NCI-H526 treated with DMSO at 0.1 percent for 48 hours (cell line): ENCODE results near the gene TIAM2.
"Not testable (repeated sequence)": the region's sequence is repeated elsewhere in the genome, so short reads cannot be mapped to it uniquely, and the experiment has no call there.

Experiments
- DNase-seq: peaks from one replicate; lab custom pipeline; 2025; lab: John Stamatoyannopoulos, UW

The TIAM2 gene

DNA sequence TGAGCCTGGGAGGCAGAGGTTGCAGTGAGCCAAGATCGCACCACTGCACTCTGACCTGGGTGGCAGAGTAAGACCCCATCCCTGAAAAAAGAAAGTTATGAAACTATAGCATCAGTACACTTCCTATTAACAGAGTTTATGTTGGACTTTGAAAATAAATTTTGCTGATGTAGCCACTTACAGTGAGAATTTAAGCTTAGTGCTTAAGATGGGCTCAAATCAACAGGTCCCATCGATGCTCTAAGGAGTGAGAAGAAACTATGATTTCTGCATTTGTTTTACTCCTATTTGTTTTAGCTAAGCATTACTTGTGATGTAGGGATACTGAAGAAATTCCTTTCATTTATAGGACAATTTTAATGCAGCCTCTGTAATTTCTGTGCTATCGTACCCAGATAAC lies 175.4 kb downstream of the TIAM2 start:
- DNase-seq, result no peak

DNA sequence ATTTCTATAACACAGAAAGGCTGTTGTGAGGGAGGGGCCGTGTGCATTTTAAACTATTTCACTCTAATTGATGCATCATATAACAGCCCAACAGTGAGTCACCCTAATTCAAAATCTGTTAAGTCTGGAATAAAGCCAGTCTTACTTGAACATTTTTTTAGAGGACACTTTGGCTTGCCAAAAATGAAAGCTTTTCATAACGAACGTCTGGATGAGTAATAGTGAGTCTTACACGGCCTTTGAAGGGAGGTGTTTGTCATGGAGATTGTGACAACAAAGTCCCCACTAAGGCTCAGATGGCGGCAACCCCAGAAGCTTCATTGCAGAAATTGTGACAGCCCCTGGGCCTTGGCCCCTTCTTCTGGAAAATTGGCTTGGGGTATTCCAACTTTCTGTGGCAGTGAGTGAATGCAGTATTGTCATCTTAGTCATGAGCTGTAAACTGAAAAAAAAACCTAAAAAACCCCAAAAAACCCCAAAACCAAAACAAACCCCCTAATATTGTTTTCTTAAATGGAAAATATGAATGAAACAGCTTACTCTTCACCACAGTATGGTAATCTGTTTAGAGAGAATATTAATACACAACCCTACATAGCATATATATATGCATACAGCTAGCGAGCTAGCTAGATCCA lies 176.1 kb downstream of the TIAM2 start:
- DNase-seq, result no peak

DNA sequence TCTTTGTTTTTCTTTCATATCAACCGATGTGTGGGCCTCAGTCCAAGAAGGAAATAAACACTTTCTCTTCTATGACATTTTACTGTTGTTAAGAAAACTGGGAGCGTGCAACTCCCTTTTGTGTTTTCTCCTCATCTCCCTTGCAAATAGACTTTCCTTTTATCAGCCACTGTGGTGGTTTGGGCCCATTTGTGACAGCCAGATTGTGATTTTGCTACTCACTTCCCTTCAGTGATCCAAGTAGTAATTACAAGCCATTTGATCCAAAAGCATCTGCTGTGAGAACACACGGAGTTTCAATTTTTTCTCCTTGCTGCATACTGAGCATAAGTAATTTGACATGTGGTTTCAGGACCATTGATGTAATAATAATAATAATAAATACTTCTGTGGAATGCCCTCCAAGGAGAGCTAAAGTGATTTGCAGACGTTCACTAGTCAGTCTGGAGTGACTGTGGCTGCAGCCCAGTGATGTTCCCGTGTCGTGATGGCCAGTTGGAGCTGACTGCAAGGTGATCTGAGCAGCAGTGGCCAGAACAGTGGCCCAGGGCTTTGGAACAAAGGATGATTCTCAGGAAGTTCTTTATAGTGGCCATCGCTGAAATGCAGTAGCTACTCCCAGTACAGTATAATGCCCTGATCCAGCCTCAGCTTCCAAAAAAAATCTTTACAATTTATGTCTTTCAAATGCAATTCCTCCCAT lies 176.8 kb downstream of the TIAM2 start:
- DNase-seq, result no peak

DNA sequence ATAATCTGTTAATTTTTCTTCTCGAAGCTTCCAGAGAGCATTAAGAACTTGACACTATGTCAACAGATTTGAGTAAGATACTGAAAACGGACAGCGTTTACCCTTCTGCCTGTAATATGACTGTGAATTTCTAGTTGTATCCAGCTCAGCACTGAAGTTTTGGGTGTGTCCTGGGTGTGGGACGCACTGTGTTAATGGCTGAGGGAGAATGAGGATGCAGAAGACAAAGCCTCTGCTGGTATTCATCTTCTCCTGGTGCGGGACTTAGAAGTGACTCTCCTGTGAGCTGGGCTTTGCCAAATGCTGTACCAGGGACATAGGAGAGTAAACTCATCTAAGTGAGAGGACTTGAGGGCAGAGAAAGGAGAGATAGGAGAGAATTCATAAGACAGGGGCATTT lies 178.4 kb downstream of the TIAM2 start:
- DNase-seq, result no peak

DNA sequence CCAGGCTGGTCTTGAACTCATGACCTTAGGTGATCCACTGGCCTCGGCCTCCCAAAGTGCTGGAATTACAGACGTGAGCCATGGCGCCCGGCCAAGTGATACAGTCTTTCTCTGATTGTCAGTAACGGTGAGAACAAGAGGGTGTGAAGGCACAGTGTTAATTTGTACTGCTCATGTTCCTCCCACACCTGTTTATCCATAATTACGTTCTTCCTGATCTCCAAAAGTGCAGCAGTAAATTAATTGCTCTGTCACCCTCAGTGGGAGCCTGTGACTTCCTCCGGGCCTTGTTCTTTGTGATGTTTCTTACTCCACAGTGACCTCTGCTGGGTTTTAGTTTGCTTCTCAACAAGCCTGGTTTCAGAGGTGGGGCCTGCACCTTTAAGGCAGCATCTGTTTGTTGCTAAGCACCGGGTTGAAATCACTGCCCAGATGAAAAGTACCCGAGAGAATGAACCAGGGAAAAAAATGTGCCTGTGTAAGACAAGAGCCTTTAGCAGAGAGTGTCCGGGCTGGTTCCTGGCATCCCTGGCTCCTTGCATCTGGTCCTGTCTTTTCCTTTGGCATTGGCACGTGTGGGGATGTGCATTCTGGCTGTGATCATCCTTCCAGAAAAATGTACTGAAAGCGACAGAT lies 179.6 kb downstream of the TIAM2 start:
- peak; percentile 47 for DNase-seq

DNA sequence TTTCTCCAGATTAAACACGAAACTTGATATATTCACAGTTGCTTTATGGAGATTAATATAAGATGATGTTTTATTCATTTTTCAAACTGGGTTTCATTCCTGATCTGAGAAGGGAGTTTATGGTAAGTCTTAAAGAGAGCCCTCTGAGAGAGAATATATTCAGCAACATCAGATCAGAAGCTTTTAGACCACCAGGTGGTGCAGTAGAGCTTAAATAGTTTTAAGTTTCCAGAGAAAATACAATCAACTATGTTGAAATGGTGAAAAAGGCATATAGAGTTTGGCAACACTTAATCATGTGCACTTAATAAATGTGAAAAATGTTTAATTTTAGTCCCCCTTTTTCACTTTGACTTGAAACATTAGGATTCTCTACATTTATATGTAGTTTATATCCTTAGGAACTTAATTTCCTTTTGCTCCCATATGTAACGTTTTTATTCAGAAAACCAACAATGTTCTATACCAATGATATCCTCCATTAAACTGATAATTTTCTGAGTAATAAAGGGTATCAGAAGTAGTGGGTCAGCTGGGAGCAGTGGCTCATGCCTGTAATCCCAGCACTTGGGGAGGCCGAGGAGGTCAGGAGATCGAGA lies 182.3 kb downstream of the TIAM2 start:
- peak; percentile 60 for DNase-seq

DNA sequence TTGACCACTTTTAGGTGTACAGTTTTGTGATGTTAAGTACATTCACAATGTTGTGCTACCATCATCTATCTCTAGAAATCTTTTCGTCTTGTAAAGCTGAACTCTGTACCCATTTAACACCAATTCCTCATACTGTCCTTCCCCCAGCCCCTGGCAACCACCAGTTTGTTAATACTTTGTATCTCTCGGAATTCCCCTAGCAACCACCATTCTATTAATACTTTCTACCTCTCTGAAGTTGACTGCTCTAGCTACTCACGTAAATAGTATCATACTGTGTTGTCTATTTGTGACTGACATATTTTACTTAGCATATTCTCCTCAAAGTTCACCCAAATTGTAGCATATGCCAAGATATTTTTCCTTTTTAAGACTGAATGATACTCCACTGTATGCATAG lies 186.4 kb downstream of the TIAM2 start:
- no peak for DNase-seq

DNA sequence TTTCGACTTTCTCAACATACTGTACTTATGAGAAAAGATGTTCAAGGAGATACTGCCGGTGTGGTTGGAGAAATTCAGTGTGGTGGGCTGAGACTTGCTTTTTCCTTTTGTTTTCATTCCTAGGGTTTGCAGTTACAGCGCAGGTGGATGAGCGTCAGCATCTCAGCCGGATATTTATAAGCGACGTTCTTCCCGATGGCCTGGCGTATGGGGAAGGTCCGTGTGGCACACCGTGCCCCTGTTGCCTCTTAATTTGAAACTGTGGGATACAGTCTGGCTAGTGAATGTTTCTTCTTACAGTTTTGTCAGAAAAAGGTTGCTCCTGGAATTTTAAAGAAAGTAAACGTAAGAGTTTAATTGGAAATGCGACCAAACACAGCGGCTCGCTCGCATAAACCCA lies 187.0 kb downstream of the TIAM2 start:
- no peak for DNase-seq

DNA sequence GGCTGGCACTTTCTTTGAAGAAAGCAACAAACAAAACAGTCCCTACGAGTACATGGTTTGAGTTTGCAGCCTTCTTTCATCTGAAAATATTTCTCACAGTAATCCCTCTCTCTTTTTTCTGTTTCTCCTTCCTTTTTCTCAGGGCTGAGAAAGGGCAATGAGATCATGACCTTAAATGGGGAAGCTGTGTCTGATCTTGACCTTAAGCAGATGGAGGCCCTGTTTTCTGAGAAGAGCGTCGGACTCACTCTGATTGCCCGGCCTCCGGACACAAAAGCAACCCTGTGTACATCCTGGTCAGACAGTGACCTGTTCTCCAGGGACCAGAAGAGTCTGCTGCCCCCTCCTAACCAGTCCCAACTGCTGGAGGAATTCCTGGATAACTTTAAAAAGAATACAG lies 188.0 kb downstream of the TIAM2 start:
- DNase-seq, result no peak

DNA sequence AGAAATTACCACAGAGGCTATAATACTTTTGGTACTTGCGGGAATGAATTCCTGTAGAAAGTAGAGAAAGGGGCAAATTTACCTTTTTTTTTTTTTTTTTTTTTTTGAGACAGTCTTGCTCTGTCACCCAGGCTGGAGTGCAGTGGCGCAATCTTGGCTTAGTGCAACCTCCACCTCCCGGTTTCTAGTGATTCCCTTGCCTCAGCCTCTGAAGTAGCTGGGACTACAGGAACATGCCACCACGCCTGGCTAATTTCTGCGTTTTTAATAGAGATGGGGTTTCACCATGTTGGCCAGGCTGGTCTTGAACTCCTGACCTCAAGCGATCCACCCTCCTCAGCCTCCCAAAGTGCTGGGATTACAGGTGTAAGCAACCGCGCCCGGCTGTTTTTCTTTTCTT lies 189.9 kb downstream of the TIAM2 start:
- DNase-seq, result not testable (repeated sequence)

DNA sequence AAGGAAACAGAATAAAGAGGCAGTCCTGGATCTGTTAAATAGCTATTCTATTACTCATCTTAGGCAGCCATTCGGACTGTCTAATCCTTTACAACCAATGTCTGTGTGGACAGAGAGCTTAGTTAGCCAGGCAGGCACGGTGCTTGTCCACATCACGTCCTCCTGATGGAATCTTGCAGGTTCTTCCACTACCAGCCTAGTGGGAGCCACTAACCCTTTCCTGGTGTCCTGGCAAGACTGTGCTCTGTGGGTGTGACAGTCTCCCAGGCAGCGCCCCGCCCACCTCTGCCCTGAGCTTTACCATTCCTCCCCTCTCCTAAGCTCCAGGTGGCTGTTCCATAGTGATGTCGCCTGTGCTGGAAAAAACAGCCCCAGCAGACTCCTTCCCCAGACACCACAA lies 190.4 kb downstream of the TIAM2 start:
- DNase-seq, result no peak

DNA sequence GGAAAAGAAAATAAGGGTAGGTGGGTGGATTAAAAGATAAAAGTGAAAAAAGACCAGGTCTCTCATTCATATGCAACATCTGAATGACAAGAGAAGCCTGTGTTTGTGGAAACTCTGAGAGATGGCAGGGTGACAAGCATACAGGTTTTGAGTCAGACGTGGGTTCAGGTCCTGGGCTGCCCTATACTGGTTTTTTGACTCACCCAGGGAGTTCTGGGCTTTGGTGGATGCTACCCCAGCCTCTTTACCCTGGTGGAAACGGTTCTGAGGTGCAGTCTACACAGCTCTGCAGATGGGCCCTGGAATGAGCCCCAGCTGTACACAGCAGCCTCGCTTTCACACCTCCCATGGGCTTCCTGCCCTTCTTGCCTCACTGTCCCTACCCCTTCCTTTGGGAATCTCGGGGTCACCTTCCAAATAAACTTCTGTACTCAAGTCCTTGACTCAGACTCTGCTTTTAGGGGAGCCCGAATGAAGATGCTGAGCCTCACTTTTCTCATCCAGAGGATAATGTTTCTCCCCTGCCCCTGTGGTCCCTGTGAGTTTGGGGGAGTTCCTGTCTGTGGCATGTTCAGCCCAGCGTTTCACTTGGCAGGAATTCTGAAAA lies 191.0 kb downstream of the TIAM2 start:
- DNase-seq, result no peak

DNA sequence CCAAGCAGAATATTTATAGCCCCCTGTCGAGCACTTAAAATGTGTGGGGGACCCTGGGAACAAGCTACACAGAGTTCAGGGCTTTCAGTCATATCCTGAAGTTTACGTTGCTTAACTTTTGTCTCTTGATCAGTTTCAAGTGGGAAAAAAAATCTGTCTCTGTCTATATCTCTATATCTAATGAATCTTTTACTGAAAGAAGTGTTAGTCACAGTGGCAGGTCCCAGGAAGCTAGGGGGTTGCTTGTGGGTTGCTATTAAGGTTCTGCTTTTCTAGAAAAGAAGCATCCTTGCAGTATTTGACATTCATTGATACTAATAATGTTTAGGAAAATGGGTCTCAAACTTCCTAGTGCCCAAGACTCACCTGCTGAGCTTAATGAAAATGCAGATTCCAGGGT lies 192.0 kb downstream of the TIAM2 start:
- no peak for DNase-seq

DNA sequence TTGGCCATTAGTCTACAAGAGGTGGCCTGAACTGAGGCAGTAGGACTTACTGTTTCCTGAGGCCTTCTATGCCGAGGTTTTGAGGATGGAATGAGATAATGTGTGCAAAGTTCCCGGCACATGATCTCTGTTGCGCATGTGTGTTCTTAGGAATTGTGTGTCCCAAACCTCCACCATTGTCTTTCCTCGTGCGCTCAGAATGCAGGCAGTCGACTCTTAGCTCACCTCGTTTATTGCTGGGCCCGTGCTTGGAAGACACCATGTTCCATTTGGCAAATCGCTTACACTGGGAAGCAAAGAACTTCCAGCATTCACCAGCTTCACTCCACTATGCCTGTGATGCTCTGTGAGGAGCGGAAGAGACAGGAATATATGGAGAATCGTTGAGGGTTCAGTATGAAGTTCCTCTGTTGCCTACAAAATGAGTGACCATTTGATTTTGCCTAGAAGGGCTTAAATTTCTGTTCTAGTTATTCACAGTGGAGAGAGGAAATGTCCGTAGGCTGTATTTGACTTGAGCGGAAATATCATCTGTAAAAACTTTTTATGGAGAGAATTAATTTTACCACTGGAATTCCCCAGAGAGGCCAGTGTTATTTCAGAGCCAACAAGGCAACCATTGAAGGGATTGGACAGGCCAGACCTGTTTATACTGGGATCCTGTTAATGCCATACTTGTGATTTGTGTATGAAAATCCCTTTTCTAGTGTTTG lies 193.0 kb downstream of the TIAM2 start:
- no peak for DNase-seq

DNA sequence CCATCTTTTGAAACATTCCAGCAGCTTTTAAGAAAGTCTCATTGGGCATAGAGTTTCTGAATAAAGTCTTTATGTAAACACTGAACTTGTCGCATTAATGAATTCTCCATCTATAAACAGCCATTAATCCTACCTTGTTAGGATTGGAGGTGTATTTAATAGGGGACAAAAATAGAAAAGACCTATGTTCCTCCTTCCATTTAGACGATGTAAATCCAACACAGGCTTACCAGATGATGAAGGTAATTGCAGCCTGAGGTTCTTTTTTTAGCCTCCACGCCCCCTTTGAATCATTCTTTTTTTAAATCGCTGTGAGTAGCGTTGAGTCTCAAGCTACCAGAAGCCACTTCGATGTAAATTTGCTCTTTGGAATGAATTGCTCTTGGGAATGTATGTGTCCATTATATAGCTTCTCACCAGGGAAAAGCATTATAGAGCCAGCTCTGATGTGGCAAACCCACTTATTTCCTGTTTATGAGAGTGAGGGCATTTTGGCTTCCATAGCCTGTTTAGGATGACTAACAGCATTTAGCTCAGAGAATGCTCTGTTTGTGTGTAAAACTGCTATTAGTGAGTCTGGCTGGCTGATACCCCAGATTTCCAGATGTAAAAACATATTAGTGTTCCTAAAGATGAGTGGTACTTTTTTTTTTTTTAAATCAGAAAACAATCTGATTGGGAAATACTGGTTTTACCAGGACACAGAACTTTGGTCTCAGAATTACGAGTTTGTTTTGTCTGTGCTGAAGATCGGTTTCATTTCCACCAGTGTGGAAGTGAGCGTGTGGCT lies 193.8 kb downstream of the TIAM2 start:
- no peak for DNase-seq

DNA sequence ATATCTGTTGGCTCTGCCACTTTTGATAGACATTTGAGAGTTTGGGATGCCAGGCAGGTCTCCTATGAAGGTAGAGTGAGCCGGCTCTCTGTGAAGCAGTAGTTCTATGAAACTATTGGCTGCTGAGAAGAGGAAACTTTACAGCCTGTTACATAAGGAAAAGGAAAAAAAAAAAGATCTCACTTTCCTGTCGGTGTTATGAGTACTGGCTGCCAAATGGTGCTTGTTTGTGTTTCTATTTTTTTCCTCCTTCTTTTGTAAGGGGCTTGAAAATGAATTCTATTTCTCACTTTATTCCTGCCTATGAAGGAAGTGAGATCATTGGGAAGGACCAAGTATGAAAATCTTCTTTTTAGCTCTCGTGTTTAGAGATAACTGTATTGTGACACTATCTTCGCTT lies 195.6 kb downstream of the TIAM2 start:
- no peak for DNase-seq

DNA sequence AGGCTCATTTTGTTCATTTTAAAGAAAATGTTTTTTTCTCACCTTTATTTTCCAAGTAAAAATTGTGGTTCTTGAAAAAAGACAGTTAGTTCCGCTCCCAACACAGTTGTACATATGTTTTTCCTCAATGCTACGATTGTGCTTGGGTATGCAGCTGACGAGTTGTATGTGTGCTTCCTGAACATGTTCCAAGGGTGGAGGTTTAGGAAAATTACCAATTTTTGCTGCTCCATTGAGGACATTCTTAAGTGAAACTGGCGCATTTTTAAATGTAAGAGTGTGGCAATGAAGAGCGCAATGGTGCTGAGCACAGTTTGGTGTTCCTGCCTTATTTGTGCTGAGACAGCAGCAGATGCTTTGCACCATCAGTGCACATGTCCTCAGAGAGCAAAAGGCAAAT lies 198.4 kb downstream of the TIAM2 start:
- no peak for DNase-seq

DNA sequence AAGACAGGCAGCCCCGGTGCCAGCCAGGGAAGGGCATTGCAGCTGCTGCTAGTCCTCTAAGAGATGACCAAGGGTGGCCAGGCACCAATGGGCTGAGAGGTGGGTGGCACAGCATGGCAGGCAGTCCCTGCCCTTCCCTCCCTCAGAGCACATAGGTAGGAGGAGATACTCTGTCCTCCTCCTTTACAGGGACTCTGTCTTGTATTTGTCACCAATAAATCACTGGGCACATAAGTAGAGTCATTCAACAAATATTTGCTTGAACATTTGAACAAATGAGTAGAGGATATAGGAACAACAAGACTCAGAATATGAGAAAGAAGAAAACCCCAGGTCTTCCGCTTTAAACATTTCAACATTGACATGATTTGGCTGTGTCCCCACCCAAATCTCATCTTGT lies 199.3 kb downstream of the TIAM2 start:
- DNase-seq, result no peak

DNA sequence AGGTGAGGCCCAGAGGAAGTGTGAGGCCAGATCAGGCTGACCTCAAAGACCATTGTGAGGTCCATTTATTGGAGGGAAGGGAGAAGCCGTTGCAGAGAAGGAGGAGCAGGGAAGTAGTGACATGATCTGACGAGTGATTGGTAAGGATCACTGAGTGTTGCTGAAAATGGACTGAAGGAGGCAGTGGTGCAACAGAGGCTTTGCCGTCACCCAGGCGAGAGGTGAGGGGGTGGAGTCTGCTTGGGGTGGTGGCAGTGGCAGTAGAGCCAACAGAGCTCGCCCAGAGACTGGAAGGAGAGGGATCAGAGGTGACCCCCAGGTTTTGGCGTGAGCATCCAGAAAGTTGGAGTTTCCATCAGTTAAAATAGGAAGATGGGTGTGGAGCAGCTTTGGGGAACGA lies 200.8 kb downstream of the TIAM2 start:
- no peak for DNase-seq

DNA sequence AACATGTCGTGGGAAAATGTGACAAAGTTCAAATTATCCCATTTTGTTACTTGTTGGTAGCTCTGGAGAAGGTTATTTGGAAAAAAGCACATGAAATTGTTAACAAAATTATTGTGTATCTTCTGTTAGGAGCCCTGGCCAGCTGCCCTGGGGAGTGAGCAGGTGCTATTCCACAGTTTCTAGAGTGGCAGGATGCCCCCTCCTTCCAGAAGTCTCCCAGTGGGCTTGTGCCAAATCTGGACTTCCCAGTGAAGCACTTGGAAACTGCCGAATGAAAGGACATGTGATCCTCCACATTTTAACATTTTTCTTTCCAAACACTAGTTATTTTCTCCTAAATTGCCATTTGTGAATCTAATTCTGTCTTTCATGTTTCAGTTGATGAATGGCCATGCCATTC lies 201.8 kb downstream of the TIAM2 start:
- no peak for DNase-seq

DNA sequence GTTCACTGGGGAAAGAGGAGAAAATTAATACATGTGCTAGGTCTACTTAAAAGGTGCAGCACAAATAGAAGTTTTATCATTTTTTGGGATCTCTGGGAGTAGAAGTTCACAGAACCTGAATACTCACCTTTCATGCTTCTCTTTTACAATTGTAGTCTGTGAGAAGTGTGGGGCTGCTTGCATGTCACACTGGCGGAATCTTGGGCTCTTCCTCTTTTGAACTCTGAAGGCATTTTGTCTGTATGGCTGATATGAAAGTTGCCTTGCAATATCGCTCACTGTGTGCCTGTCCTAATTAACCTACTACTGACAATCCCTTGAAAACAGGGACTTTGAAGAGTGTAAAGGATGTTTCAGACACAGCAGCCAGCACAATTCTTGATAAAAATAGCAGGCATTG lies 202.8 kb downstream of the TIAM2 start:
- no peak for DNase-seq
